Epithelial cell of esophagus (primary cell): ENCODE data around the gene RCAN3.

Experiments used
- DNase-seq: peaks from one replicate; pipeline ENCODE4 v3.0.0; 2010; ENCODE audit warnings: low read depth
- H3K4me3 ChIP-seq: 2 replicates; pipeline ENCODE4 v1.5.1; 2011; ENCODE audit warnings: mild to moderate bottlenecking, low read length, control low read depth
- TF ChIP-seq, protein P1 (sequence below): IDR thresholded peaks from 2 replicates; pipeline ENCODE4 v1.5.1; 2011; ENCODE audit warnings: low read depth, mild to moderate bottlenecking, low read length, control low read depth, inconsistent platforms; ENCODE audit not compliant: insufficient read depth; ENCODE audit errors: missing control alignments

Gene RCAN3

DNA sequence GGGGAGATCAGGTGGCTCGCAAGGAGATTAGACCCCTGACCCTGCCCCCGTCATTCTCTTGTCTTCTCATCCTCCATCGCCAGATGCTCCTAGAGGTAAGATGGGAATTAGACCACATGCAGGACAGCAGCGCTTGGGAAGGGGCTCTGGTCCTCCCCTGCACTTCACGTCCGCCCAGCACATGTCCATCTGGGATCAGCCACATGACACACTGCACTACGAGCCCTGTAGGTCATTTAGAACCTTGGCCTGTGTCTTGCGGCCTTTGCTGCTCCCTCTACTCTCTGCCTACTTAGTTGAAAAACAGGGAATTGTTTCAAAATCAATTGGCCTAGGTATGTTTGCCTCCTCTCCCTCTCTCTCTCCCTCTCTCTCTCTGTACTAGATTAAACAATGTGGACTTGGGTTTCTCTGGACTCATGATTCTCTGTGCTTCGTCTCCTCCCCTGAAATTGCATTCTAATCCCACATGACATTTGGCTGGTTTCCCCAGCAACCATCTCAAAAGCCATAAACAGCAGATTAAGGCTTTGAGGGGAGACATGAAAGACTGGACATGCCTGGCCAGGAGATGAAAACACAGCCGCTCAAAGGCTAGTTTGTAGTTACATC is 49.4 kb downstream of the RCAN3 start:
- H3K4me3 ChIP-seq, result no peak overlapping the region
- no peak for DNase-seq
- TF ChIP-seq, protein P1, sequence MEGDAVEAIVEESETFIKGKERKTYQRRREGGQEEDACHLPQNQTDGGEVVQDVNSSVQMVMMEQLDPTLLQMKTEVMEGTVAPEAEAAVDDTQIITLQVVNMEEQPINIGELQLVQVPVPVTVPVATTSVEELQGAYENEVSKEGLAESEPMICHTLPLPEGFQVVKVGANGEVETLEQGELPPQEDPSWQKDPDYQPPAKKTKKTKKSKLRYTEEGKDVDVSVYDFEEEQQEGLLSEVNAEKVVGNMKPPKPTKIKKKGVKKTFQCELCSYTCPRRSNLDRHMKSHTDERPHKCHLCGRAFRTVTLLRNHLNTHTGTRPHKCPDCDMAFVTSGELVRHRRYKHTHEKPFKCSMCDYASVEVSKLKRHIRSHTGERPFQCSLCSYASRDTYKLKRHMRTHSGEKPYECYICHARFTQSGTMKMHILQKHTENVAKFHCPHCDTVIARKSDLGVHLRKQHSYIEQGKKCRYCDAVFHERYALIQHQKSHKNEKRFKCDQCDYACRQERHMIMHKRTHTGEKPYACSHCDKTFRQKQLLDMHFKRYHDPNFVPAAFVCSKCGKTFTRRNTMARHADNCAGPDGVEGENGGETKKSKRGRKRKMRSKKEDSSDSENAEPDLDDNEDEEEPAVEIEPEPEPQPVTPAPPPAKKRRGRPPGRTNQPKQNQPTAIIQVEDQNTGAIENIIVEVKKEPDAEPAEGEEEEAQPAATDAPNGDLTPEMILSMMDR, result no peak

DNA sequence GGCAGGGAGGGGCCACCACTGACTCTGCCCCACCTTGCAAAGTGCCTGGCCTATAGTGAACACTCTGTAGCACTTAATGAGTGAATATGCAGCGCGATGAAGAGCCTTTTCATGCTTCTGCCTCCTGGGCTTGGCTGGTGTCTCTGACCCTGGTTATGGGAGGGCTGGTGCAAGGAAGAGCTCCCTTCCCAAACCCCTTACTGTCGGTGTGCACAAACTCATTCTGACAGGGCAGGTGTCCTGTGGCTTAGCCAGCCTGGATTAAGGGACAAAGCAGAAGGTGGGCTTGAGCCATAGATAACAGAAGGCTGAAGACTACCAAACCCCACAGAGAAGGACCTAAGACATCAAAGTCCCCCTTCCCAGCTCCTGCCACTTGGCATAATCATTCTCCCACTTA is 51.3 kb downstream of the RCAN3 start:
- no peak overlapping the region for H3K4me3 ChIP-seq
- TF ChIP-seq, protein P1, result no peak
- DNase-seq, result no peak

DNA sequence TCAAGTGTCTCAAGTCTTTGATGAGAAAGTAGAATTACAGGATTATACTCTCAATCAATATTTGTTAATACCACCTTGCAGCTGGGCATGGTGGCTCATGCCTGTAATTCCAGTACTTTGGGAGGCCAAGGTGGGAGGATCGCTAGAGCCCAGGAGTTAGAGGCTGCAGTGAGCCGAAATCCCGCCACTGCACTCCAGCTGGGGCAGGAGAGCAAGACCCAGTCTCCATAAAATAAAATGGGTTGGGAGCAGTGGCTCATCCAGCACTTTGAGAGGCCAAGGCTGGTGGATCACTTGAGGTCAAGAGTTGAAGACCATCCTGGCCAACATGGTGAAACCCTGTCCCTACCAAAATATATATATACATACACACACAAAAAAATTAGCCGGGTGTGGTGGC is 52.1 kb downstream of the RCAN3 start:
- TF ChIP-seq, protein P1, result no peak
- H3K4me3 ChIP-seq, result no peak overlapping the region
- no peak for DNase-seq

DNA sequence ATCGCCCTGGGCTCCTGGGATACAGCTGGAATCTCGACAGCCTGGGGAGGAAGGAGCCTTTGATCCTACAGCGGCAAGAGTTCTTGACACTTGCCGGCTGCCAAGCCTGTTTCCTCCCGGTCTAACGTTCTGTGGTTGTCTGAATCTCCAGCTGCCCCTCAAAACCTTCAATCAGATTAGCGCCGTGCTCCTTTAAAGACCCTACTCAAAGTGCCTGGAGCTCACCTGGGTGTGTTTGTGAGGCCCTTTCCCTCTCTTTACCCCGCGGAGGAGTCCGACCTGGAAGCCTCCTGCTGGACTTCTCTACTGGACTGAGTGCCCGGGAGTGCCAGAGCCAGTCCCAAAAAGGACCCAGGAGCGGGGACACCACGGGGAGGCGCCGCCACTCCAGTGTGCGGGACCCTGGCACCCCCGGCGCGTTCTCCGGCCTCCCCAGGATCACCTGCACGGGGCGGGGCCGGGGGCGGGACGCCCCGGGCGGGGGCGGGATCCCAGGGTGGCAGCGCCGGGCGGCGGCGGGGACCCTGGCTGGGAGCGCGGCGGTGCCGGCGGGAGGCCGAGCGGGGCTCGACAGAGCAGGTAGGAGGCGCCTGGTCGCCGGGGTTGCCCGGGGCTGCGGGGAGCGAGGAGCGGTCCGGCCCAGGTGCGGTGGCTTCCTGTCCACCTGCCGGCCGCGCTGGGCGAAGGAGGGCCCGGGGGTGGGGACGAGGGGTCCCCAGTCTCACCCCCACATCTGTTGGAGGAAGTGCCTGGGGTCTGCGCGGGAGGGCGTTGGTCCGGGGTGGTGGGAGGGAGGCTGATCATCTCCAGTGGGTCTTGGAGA is 53.2 kb downstream of the RCAN3 start, which contains the start of gene NCMAP:
NCMAP (plus strand) TSS at position 497 of the 823 bp plus-strand sequence. CDS start 39,344 bp downstream, outside the sequence.
- peak within 1 kb of the TSS; percentile 27 for H3K4me3 ChIP-seq
- TF ChIP-seq, protein P1, result peak; percentile 2
- peak; percentile 15 for DNase-seq

DNA sequence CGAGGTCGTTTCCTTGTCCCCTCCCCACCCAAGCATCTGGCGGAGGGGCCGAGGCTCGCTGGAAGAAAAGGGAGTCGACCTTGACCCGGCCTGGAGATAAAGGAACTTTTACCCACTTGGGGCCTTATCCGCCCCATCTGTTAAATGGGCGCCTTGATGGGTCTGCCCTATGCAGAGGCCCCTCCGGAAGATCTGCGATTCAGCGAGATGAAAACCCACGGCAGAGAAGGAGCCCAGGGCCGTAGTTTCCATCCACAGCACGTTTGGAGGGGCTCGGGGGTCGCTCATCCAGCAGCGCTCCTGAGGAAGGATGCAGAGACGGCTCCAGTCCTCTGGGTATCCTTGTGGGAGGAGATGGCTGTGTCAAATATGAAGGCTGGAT is 53.8 kb downstream of the RCAN3 start:
- no peak for DNase-seq
- TF ChIP-seq, protein P1, result no peak
- H3K4me3 ChIP-seq, result peak overlapping the region; percentile 27

DNA sequence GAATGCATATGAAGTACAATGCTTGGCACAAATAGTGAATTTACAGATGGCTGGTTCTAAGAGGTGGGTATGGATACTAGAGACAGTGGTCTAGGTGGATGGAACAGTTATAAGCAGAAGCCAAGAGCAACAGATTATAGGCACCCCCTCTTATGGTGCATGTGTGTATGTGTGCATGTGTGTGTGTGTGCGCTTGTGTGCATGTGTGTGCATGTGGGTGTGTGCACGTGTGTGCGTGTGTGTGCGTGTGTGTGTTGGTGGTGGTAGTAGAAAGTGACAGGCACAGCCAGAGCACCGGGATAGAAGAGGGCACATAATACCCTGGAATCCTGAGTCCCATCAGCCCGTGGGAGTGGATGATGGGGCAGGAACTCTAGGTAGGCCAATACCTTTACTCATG is 54.6 kb downstream of the RCAN3 start:
- H3K4me3 ChIP-seq, result no peak overlapping the region
- TF ChIP-seq, protein P1, result no peak
- no peak for DNase-seq
